Measurements from ENCODE around the gene KRT17.
"Not testable (repeated sequence)": the region's sequence is repeated elsewhere in the genome, so short reads cannot be mapped to it uniquely, and the experiment has no call there.

KRT17 gene

DNA sequence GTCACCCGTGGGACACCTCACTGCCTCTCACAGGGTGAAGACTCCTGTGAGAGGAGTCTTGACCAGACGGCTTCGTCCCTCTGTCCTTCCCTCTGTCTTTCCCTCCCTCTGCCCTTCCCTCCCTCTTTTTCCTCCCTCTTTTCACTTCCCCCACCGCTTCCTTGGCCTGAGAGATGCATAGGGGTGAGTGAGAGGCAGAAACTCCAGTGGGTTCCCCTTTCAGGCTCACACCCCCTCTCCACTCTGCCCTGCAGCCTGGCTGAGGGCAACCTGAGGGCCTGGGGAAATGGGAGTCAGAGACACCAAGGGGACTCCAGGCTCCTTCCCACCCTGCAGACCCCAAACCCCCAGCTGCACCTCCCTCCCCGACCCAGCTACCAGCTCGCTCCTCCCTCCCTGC lies 14.6 kb upstream of the KRT17 start:
- Histone ChIP-seq H3K4me3 (peak overlapping the region in 1 of 7 experiments; percentile 21), H3K27ac (peak overlapping the region in 2 of 21 experiments; percentile 77 to 89)

DNA sequence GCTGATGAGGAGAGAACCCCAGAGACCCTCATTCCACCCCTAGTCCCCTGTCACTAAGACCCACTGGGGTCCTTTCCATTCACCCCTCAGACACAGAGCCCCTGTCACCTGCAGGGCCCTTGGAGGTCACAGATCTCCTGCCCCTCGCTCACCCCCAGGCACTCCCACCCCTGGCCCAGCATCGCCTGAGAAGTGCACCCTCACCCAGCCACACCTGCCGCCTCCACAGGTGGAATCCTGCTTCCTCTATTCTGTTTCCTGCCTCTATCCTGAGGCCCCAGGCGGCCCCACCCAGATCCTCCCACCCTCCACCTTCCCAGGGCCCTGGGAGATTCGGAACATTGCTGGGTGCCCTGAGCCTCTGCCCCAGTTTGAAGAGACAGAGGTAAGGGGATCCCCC lies 13.8 kb upstream of the KRT17 start:
- Histone ChIP-seq H3K27ac (peak overlapping the region in 2 of 21 experiments; percentile 77 to 89), H3K4me3 (peak overlapping the region in 1 of 7 experiments; percentile 21)

DNA sequence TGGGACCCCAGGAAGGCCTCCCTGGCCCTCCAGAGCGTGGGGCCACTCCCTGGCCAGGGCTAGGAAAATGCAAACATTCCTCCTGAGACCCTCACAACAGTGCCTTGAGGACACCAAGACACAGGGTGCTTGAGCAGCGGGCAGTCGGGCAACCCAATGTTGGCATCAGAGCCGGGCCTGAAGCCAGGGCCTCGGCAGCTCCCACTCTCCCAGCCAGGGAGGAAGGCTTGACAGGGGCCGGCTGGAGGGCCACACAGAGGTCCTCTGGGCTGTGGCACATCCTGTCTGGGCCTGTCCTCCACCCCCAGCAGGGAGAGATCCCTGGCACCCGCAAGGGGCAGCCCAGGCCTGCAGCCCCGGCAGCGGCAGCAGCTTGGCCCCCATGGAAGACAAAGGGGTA lies 12.3 kb upstream of the KRT17 start:
- Histone ChIP-seq H3K4me3 (no peak overlapping the region), H3K27ac (peak overlapping the region in 2 of 21 experiments; percentile 68 to 89)

DNA sequence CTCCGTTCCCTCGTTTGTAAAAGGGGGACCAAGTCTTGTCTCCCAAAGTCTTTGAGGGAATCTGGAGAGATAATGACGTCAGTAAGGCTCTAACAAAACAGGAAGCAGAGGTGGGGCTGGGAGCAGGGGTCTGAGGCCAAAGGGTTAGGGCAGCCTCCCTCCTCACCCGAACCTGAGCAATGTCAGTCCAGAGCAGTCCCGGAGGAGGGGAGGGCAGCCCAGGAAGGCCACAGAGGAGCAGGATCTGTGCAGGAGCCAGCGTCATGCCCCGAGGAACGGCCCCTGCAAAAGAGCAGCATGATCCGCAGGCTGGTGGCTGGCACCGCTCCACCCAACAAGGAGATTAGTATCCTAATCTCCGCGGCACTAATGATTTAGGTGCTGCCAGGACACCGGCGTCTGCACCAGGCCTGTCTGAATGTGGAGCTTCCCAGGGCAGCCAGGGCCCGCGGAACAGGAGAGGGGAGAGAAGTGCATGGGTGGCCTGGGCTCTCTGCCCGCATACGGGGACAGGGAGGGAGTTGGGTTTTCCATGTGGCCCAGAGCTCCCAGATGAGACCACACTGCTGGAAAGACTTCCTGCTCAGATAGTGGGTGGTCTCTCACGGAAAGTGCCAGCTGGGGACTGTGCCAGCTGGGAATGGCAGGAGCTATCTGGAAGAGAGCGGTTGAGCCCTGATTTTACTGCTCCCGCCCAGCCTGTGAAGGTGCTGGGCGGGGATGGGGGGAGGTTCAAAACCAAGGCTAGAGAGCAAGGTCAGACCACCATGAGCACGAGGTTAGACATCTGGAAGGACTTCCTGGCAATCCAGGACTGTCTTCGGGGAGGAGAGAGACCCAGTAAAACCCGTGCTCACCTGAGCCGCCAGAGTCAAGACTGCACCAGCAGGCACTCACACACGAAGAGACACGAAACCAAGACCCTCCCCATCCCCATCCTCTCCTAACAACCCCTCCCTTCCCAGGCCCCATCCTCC lies 11.0 kb upstream of the KRT17 start:
- H3K4me3 ChIP-seq: no peak overlapping the region
- H3K27ac ChIP-seq: peak overlapping the region in 4 of 21 experiments; percentile 21 to 89 (median 46)

DNA sequence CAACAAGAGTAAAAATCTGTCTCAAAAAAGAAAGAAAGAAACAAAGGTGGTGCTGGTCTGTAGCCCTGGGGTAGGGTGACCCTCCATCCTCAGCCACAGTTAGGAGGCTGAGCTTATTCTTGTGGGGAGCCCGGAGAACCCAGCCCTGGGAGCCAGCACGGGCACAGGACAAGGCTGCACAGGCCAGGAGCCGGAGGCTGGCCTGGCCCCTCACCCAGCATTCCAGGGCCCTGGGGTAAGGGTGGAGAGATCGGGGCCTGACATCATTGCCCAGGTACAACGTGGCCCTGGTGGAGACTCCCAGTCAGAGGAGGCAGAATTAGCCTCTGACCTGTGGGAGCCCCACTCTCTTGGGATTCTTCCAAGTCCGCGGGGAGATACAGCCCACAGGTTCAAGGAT lies 10.3 kb upstream of the KRT17 start:
- peak overlapping the region in 3 of 21 experiments; percentile 24 to 89 (median 32) for H3K27ac ChIP-seq
- no peak overlapping the region for H3K4me3 ChIP-seq

DNA sequence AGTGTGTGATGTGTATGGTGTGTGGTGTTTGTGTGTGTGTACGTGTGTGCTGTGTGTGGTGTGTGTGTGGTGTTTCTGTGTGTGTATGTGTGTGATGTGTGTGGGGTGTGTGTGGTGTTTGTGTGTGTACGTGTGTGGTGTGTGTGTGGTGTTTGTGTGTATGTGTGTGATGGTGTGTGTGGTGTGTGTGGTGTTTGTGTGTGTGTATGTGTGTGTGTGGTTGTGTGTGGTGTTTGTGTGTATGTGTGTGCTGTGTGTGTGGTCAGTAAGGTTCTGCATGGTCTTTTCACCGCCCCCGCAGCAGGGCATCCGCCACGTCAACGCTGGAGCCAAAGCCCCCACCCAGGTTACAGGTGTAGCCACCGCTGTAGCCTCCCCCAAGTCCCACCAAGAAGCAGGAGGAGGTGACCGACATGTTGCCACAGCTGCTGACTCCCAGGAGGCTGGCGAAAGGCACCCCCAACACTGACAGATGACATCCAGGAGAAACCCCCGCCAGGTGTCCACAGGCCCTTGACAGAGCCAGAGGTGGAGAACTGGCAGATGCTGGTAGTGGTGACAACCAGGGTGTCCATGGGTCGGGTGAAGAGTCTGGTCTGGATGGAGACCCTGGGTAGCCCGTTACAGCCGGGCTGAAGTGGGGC lies 9.3 kb upstream of the KRT17 start:
- Histone ChIP-seq H3K27ac (peak overlapping the region in 2 of 21 experiments; percentile 32 to 89), H3K4me3 (no peak overlapping the region)

DNA sequence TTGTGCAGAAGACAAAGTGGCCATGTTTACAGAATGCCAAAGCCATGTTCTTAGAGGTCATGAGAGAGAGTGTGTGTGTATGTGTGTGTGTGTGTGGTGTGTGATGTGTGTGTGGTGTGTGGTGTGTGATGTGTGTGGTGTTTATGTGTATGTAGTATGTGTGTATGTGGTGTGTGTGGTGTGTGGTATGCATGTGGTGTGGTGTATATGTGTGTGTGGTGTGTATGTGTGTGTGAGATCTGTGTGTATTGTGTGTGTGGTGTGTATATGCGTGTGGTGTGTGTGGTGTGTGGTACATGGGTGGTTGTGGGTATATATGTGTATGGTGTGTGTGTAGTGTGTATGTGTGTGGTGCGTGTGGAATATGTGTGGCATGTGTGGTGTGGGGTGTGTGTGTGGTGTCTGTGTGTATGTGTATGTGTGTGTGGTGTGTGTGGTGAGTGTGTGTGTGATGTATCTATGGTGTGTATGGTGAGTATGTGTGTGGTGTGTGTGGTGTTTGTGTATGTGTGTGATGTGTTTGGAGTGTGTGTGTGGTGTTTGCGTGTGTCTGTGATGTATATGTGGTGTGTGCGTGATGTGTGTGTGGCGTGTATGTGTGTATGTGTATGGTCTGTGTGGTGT lies 8.2 kb upstream of the KRT17 start:
- Histone ChIP-seq H3K4me3 (no peak overlapping the region), H3K27ac (peak overlapping the region in 3 of 21 experiments; percentile 9 to 81 (median 68))

DNA sequence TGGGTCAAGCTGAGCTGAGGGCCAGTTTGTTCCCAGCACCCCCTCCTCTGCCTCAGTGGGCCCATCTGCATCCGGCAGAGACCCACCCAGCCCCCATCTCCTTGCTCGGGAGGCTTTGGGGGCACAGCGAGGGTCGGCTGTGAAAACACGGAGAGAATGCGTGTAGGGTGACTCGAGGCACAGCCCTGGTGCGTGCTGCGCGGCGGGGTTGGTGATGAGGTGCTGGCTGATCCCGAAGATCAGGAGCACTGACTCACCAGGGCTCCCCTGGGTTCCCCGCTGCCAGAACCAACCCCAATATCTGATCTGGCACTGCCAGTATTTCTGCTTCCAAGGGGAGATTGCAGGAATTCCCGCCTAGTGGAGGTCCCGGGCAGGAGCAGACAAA lies 7.5 kb upstream of the KRT17 start:
- no peak overlapping the region for H3K4me3 ChIP-seq
- peak overlapping the region in 4 of 21 experiments; percentile 4 to 81 (median 54) for H3K27ac ChIP-seq

DNA sequence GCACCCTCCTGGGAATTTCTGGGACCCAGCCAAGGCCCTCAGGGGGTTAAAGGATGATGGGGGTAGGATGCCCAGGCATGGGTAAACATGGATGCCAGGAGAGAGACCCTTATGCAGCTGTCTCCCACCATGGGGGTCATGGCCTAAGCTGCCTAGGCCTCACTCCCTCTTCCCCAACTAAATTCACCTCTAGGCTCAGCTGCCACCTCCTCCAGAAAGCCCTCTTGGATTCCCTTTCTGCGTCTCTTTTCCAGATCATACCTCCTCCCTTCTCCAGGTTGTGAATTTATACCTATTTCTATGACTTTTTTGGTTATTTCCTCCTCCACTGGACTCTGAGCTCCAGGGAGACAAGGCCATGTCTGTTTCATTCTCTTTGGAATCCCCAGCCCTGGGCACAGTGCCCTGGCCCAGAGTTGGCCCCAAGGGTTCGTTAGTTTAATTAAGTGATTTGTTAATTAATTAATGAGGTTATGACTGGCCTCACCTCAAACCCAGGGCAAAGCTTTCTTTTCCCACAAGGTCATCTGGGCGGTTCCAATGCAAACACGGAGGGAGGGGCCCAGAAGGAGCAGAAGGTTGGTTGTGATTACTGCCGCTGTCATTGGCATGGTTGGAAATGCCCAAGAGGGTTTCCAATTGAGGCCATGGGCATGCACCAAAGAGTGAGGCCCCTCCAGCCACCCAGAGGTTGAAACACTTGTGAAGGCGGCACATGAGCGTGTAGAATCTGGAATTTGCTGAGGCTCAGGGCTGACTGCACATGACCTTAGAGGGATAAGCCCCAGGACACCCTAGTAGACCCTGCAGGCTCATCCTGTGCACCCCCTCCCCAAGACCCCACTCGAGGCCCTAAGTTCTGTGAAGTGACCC lies 6.9 kb upstream of the KRT17 start:
- Histone ChIP-seq H3K27ac (peak overlapping the region in 4 of 21 experiments; percentile 4 to 81 (median 54)), H3K4me3 (no peak overlapping the region)

DNA sequence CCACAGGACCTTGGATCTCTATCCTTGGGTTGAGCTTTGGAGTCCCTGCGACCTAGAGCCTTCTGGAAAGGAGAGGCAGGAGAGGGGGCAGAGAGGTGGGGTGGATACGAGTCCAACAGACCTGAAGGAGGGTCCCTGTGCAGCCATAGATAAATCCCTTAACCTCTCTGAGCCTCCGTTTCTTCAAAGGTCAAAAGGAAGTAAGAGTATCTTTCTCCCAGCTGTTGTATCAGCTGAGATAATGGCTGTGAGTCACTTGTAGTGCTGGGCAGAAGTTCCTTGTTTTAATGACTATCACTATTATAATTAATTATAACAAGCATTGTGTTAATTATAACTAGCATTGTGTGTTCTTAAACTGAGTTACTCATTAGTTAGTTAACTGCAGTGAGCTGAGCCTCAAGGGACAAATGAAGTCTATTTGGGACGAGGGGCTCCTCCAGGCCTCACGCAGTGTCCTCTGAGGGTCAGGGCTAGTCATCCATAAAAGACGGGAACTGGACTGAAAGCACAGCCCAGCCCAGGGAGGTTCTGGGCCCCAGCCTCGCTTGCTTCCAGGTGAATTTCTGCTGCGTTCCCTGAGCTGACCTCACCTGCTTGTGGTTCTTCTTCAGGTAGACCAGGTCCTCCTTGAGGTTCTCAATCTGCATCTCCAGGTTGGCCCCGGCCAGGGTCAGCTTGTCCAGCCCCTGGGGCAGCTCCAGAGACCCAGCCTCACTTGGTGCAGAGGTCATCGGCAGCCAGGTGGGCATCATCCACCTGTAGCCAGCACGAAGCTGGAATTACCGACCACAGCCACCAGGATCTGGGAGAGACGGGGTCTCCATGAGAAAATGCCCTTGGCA lies 5.7 kb upstream of the KRT17 start:
- Histone ChIP-seq H3K4me3 (no peak overlapping the region), H3K27ac (peak overlapping the region in 3 of 21 experiments; percentile 26 to 79 (median 59))

DNA sequence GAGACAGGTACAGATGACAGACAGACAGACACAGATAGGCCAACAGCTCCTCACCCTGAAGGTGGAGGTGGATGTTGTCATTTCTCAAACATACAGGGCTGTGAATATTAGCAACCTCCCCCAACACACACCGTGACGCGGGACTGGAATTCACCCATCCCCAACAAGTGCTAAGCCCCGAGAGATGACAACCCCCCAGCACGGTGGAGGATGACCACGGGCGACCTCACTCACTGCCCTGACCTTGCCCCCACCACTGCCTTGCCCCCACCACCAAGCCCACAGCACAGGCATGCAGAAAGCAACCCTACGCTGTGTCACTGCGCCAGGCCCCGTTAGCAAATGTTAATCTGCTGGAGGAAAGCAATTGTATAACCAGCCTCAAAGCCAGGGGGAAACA lies 4.9 kb upstream of the KRT17 start:
- H3K4me3 ChIP-seq: no peak overlapping the region
- H3K27ac ChIP-seq: peak overlapping the region in 6 of 21 experiments; percentile 26 to 79 (median 52)

DNA sequence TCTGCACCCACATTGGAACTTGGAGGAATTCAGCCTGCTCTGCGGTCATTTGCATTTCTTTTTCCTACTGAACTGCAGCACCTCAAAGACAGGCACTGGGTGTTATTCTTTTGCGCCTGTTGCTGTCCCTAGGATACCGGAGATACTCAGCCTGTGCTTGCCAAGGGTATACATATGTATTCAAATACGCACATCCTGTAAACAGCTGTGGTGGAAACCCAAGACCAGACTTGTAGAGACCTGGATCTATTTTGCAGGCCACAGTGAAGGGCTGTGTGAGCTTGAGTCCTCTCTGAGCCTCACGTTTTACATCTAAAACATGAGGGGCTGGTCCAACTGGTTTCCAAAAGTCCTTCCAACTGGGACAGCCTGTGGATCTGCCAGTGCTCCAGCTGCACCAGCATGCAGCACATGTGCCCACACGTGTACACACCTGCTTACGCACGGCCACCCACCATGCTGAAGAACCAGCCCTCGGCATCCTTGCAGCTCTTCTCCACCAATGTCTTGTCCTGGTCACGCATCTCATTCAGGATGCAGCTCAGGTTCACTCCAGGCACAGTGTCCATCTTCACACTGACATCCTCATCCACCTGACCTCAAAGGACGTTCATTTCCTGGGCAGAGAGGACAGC lies 4.4 kb upstream of the KRT17 start:
- H3K4me3 ChIP-seq: not testable (repeated sequence)
- peak overlapping the region in 13 of 21 experiments; percentile 13 to 83 (median 65) for H3K27ac ChIP-seq

DNA sequence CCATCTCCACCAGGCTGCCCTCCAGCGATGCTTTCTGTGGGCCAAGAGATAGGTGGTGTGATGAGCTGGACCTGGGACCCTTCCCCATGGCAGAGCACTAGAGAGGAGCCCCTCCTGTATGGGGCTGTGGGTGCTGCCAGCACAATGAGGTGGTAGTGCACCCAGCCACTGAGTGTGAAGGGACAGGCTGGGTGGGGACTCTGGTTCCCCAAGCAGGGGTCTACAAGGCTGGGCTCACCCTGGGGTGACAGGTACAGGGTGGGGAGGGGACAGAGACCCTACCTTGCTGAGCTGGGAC lies 3.6 kb upstream of the KRT17 start:
- H3K27ac ChIP-seq: peak overlapping the region in 13 of 21 experiments; percentile 13 to 83 (median 65)
- H3K4me3 ChIP-seq: not testable (repeated sequence)

DNA sequence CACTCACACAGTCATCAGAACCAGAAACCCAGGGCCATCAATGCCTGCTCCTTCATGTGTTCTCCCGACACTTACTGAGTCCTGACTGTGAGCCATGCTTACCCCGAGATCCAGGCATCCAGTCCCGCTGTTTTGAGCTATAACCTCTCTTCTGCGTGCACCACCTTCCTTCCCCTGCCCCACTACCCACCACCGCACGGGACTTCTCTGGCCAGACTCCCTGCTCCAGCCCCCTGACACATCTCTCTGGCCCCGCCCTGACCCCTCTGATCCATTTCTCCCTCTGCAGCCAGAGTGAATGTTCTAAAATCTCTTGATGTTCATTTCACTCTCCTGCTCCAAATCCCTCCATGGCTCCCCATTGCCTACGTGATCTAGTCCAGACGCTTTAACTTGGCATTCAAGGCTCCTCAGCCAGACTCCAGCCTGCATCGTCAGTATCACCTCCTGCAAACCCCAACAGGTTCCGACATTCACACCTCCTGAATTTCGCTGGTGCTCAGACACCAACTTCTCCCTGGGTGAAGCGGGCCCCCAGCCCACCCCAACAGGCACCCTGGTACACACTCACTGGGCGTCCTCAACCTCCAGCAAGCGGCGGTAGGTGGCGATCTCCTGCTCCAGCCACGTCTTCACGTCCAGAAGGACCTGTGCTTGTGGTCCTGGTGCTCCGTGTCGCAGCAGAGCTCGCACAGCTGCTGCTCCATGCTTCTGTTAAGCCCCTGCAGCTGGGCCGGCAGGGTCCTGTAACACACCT lies 3.1 kb upstream of the KRT17 start:
- H3K4me3 ChIP-seq: no peak overlapping the region
- peak overlapping the region in 8 of 21 experiments; percentile 27 to 83 (median 68) for H3K27ac ChIP-seq

DNA sequence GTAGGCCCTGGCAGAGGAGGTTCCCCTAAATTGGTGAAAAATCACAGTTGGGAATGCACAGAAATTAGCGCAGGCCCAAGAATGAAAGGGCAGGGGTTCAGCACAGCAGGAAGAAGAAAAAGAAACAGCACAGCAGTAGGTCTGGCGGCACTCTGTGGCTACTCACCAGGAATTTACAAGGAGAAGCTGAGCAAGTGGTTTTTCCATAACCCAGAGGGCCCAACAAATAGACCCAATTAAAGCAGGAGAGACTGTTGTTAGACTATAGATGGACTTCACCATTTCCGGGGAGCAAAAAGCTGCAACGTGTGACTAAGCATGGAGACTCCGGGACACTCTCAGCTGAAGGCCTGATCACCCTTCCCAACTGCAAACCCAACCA lies 2.5 kb upstream of the KRT17 start:
- H3K27ac ChIP-seq: peak overlapping the region in 3 of 21 experiments; percentile 13 to 86 (median 51)
- H3K4me3 ChIP-seq: not testable (repeated sequence)

DNA sequence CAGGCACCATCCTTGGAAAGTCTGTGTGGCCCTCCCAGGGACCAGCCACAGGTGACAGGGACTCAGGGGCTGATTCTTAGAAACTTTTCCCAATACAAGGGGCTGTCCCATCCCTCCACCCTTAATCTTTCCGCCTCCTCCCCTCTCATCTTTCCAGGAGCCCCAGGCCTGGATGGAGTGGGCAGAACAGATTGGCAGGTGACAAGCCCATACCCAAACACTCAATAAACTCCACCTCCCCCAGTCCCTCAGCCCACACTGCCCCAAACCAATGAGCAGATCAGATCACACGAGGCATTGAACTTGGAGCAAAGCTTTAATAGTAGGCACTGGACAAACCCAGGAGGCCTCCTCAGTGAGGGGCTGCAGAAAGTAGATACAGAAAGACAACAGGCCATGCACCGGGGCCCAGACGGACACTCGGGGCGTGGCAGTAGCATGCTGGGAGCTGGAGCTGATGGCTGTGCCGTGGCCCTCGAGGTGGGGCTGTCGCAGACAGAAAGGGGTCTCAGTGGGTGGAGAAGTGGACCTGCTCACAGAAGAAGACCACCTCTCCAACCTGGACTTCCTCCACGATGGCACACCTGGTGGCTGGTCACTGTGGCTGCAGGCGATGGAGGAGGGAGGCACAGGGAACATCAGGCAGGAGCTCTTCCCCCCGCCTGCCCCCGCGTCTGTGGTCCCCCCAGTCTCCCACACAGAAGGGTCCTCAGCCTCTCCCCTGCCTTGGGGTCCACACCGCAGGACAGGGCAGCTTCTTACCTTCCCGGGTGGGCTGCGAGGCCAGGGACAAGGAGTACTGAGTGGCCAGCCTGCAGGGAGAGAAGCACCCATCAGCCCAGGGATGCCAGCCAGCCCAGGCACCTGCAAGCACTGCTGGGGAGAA lies 1.9 kb upstream of the KRT17 start:
- not testable (repeated sequence) for H3K4me3 ChIP-seq
- H3K27ac ChIP-seq: peak overlapping the region in 8 of 21 experiments; percentile 13 to 86 (median 58)
